HepG2 (cell line): ENCODE results near the gene SLC43A1. TPM values are rescaled to one million over a fixed set of nuclear protein-coding genes. Genes with fewer than 3 reads are reported as not detected.
A peak's percentile ranks its signal among the peaks of the same experiment; 100 is the strongest.

Experiments used
- ATAC-seq: fragments of 200-7000 bp; cut with Tn5 transposase; 3 replicates; pipeline ENCODE4 v1.9.1; 2020; ENCODE audit warnings: mild to moderate bottlenecking, moderate library complexity
- BruUV-seq: library from RNA; stranded (reverse); fragments of 400-500 nt; replicated peaks from 2 replicates; lab custom pipeline; 2021; lab: Mats Ljungman, UMichigan
- CTCF ChIA-PET: fragments of 300-600 bp; formaldehyde crosslinking; extraction: SDS; loops from one replicate; lab custom pipeline; 2021; ENCODE audit warnings: low total read pairs, inconsistent platforms, low intra/inter-chr PET ratio; lab: Yijun Ruan, JAX
- POLR2A ChIA-PET: fragments of 350-600 bp; sonication (Branson Sonifier 250); formaldehyde crosslinking; loops from one replicate; lab custom pipeline; 2020; ENCODE audit warnings: antibody characterized with exemption, inconsistent platforms; lab: Yijun Ruan, JAX
- DNase-seq: peaks from one replicate; pipeline ENCODE4 v3.0.0-alpha.2; 2015; ENCODE audit warnings: low spot score
- FAIRE-seq: peaks from 3 replicates; lab custom pipeline; 2011; peaks lifted over from hg19 to GRCh38; lab: Jason Lieb, UNC
- H2AFZ ChIP-seq: one replicate; pipeline ENCODE4 v1.6.1; 2011; ENCODE audit warnings: low read length, inconsistent platforms
- H3K27ac ChIP-seq: fragments of 300-600 bp; 3 replicates; pipeline ENCODE4 v1.8.0; 2011; ENCODE audit warnings: mixed run types, mild to moderate bottlenecking, mixed read lengths, low read length, inconsistent platforms; ENCODE audit not compliant: insufficient read depth; ENCODE audit errors: extremely low read length
- H3K27me3 ChIP-seq, 2 experiments: fragments of 200-600 bp in 1 of 2; 2 replicates in 1 of 2; 3 replicates in 1 of 2; pipeline versions ENCODE4 v1.6.0 to v1.8.0; 2011; ENCODE audit warnings: low read length in 2 of 2, mild to moderate bottlenecking in 2 of 2, moderate library complexity in 2 of 2, inconsistent platforms in 1 of 2; ENCODE audit not compliant: insufficient read depth in 2 of 2, control insufficient read depth in 1 of 2
- H3K36me3 ChIP-seq, 2 experiments: fragments of 200-600 bp in 1 of 2; replicated peaks in 1 of 2; 2 replicates in 1 of 2; 3 replicates in 1 of 2; pipeline versions ENCODE4 v1.5.1 to v1.8.0; 2011; ENCODE audit warnings: low read length in 2 of 2, inconsistent platforms in 1 of 2; ENCODE audit not compliant: insufficient read depth in 2 of 2, control insufficient read depth in 1 of 2
- H3K4me1 ChIP-seq: 2 replicates; pipeline ENCODE4 v1.5.1; 2012; ENCODE audit warnings: low read length, inconsistent platforms; ENCODE audit not compliant: insufficient read depth
- H3K4me2 ChIP-seq: 2 replicates; pipeline ENCODE4 v1.6.0; 2011; ENCODE audit warnings: low read depth, low read length, inconsistent platforms
- H3K4me3 ChIP-seq, 3 experiments: fragments of 200-600 bp in 1 of 3; sonication (generic), shearing (Covaris generic) in 1 of 3; replicated peaks in 1 of 3; 2 replicates each; pipeline ENCODE4 v1.5.1; 2011 to 2016; ENCODE audit warnings: low read length in 3 of 3, inconsistent platforms in 2 of 3, low read depth in 2 of 3, mild to moderate bottlenecking in 2 of 3, control low read depth in 1 of 3, mixed read lengths in 1 of 3; ENCODE audit not compliant: insufficient read depth in 1 of 3
- H3K79me2 ChIP-seq: one replicate; pipeline ENCODE4 v1.6.1; 2011; ENCODE audit warnings: low read length, inconsistent platforms; ENCODE audit not compliant: insufficient read depth
- H3K9ac ChIP-seq: 2 replicates; pipeline ENCODE4 v1.6.0; 2011; ENCODE audit warnings: mild to moderate bottlenecking, low read depth, low read length, inconsistent platforms; ENCODE audit not compliant: insufficient read depth
- H3K9me3 ChIP-seq: 2 replicates; pipeline ENCODE4 v1.5.1; 2012; ENCODE audit warnings: mild to moderate bottlenecking, low read length
- H4K20me1 ChIP-seq: 2 replicates; pipeline ENCODE4 v1.6.0; 2011; ENCODE audit warnings: inconsistent platforms, mild to moderate bottlenecking, low read length, moderate library complexity; ENCODE audit not compliant: insufficient read depth
- AGO2 ChIP-seq: fragments of 200-400 bp; formaldehyde crosslinking; optimal IDR thresholded peaks from 2 replicates; pipeline ENCODE3; 2017; ENCODE audit warnings: mild to moderate bottlenecking, low read depth, low read length, moderate library complexity
- HMG20B ChIP-seq: conservative IDR thresholded peaks from 2 replicates; pipeline ENCODE4 v1.6.1; 2016; ENCODE audit warnings: missing genetic modification reagents, missing compliant biosample characterization
- HOMEZ ChIP-seq: IDR thresholded peaks from 2 replicates; pipeline ENCODE4 v1.6.1; 2016; ENCODE audit warnings: low read depth
- MXD4 ChIP-seq: IDR thresholded peaks from 2 replicates; pipeline ENCODE4 v1.6.1; 2016; ENCODE audit warnings: mild to moderate bottlenecking, missing biosample characterization, missing genetic modification reagents
- NR3C1 ChIP-seq: sonication (generic); formaldehyde crosslinking; IDR thresholded peaks from 2 replicates; pipeline ENCODE4 v1.4.0; 2020; ENCODE audit warnings: missing genetic modification reagents
- PAX8 ChIP-seq: sonication (generic); formaldehyde crosslinking; IDR thresholded peaks from 2 replicates; pipeline ENCODE4 v1.8.0; 2022; ENCODE audit warnings: mild to moderate bottlenecking, missing genetic modification reagents, borderline replicate concordance
- ZEB1 ChIP-seq: IDR thresholded peaks from 2 replicates; pipeline ENCODE4 v1.6.1; 2012; ENCODE audit warnings: mild to moderate bottlenecking, low read depth, inconsistent platforms; ENCODE audit not compliant: insufficient replicate concordance
- ZNF468 ChIP-seq: sonication (generic); formaldehyde crosslinking; IDR thresholded peaks from 2 replicates; pipeline ENCODE4 v1.8.0; 2022; ENCODE audit warnings: mild to moderate bottlenecking, moderate library complexity, missing genetic modification reagents
- ZNF562 ChIP-seq: sonication (generic); formaldehyde crosslinking; IDR thresholded peaks from 2 replicates; pipeline ENCODE4 v1.8.0; 2022; ENCODE audit warnings: missing genetic modification reagents, borderline replicate concordance
- ZNF737 ChIP-seq: sonication (generic); formaldehyde crosslinking; IDR thresholded peaks from 2 replicates; pipeline ENCODE4 v1.5.0; 2020; ENCODE audit warnings: missing genetic modification reagents, mild to moderate bottlenecking, borderline replicate concordance
- WGBS: methylation state at CpG from one replicate; pipeline ENCODE4 v1.1.6; 2017; ENCODE audit warnings: low lambda C conversion rate; 5-methylcytosine and 5-hydroxymethylcytosine counted together
- in situ Hi-C: cut with HindIII; loops from 2 replicates; pipeline ENCODE4 v1.10.0; 2017; ENCODE audit warnings: low pct_unique_long_range_greater_than_20kb; ENCODE audit not compliant: extremely low pct_ligation_motif_present
- intact Hi-C: fragments of 100-400 bp; cut with micrococcal nuclease; formaldehyde crosslinking; loops from one replicate; pipeline ENCODE4 v1.10.0; 2022; ENCODE audit not compliant: unreplicated experiment
- polyA plus RNA-seq, 8 experiments: library from polyadenylated mRNA; depleted of rRNA in 3 of 8; stranded (reverse) in 7 of 8; unstranded in 1 of 8; fragments of >200 nt; fragmentation: Illumina TruSeq in 4 of 8; extraction: Trizol in 4 of 8; gene quantifications; 2 replicates each; pipeline versions ENCODE4 v1.2.1 to v1.2.3, GENCODE V29; 2011 to 2016; ENCODE audit warnings: low read depth in 4 of 8, missing spikeins in 1 of 8, mixed read lengths in 1 of 8; ENCODE audit not compliant: insufficient read depth in 1 of 8
- total RNA-seq, 5 experiments: library from RNA; depleted of rRNA; stranded (reverse); fragments of >200 nt; fragmentation: Illumina TruSeq; extraction: Trizol; gene quantifications; 2 replicates each; pipeline ENCODE4 v1.2.3, GENCODE V29; 2016; ENCODE audit warnings: low read depth in 1 of 5
- TF ChIP-seq, protein P1 (sequence below): sonication (generic); formaldehyde crosslinking; IDR thresholded peaks from 2 replicates; pipeline ENCODE4 v1.5.0; 2020; ENCODE audit warnings: mild to moderate bottlenecking, missing genetic modification reagents
- TF ChIP-seq, protein P2 (sequence below): sonication (generic); formaldehyde crosslinking; IDR thresholded peaks from 2 replicates; pipeline ENCODE4 v1.9.0; 2021; ENCODE audit warnings: missing genetic modification reagents, borderline replicate concordance

Gene SLC43A1
- total and polyA plus RNA-seq, 2 of the 13 experiments (the other 11 are each of a cell fraction or from before 2014, with no cell fraction given): 72.3 to 87.6 TPM

GRCh38 chr11:57546451-57546850 lies 30.9 kb upstream of the SLC43A1 start (continued):
- TF ChIP-seq, protein P1, sequence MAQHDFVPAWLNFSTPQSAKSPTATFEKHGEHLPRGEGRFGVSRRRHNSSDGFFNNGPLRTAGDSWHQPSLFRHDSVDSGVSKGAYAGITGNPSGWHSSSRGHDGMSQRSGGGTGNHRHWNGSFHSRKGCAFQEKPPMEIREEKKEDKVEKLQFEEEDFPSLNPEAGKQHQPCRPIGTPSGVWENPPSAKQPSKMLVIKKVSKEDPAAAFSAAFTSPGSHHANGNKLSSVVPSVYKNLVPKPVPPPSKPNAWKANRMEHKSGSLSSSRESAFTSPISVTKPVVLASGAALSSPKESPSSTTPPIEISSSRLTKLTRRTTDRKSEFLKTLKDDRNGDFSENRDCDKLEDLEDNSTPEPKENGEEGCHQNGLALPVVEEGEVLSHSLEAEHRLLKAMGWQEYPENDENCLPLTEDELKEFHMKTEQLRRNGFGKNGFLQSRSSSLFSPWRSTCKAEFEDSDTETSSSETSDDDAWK: no peak
- TF ChIP-seq NR3C1: no peak

- intact Hi-C loops (no loop called here), in situ Hi-C loops (no loop called here)
- H3K36me3 ChIP-seq: 0 out of 5 replicates have a peak, but pooled peaks cover 0 to 7% of the 10 kb centered on the region in 2 experiments
- TF ChIP-seq AGO2: peak; percentile 35
- TF ChIP-seq MXD4: no peak
- ChIA-PET CTCF (no interaction called here), POLR2A (no interaction called here)
- FAIRE-seq: no peak
- H3K4me3 ChIP-seq: no peak overlapping the region
- no peaks in the 10 kb centered on the region for H3K9me3 ChIP-seq
- H3K79me2 ChIP-seq: no peaks in the 10 kb centered on the region
- peaks cover 28% of the 10 kb centered on the region for H3K4me1 ChIP-seq
- H3K4me2 ChIP-seq: no peak overlapping the region
- H3K9ac ChIP-seq: no peak overlapping the region
- 58% methylated on average over 8 of the region's 13 CpGs for WGBS
- peaks cover 0 to 4% of the 10 kb centered on the region in 2 experiments; a peak in 3 of 5 replicates for H3K27me3 ChIP-seq
- no peak overlapping the region for H2AFZ ChIP-seq
- no peaks in the 10 kb centered on the region for H4K20me1 ChIP-seq
- BruUV-seq: no TSS peak
- no peak for DNase-seq
- no peak; the same call in 2 of the 3 replicates for ATAC-seq
- H3K27ac ChIP-seq: no peak overlapping the region
These were observed 30.4 kb upstream of the SLC43A1 start for GRCh38 chr11:57545883-57546282.

DNA sequence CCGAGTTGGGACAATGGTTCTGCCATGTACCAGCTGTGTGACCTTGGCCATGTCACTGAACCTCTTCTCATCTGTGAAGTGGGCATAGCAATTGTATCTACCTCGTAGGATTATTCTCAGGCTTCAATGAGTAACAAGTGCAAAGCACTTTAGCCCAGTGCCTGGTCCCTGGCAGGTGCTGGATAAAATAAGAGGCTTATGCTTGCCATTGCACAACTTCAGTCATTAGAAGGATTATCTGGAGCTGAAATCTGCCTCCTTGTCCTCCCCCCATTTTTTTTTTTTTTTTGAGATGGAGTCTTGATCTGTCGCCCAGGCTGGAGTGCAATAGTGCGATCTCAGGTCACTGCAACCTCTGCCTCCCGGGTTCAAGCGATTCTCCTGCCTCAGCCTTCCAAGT lies 29.1 kb upstream of the SLC43A1 start:
- WGBS: 49% methylated on average over 4 of the region's 6 CpGs
- no peaks in the 10 kb centered on the region for H4K20me1 ChIP-seq
- in situ Hi-C loops (no loop called here), intact Hi-C loops (no loop called here)
- no peaks in the 10 kb centered on the region for H3K79me2 ChIP-seq
- no peak overlapping the region for H2AFZ ChIP-seq
- no peak overlapping the region for H3K9ac ChIP-seq
- H3K4me1 ChIP-seq: peaks cover 28% of the 10 kb centered on the region
- peaks cover 0 to 12% of the 10 kb centered on the region in 2 experiments; a peak in 3 of 5 replicates for H3K27me3 ChIP-seq
- H3K4me2 ChIP-seq: no peak overlapping the region
- H3K36me3 ChIP-seq: no peaks in the 10 kb centered on the region
- DNase-seq: no peak
- ChIA-PET POLR2A (no interaction called here), CTCF (no interaction called here)
- H3K9me3 ChIP-seq: no peaks in the 10 kb centered on the region
- no peak for FAIRE-seq
- BruUV-seq: no TSS peak
- ATAC-seq: no peak
- no peak overlapping the region for H3K27ac ChIP-seq
- H3K4me3 ChIP-seq: no peak overlapping the region
- TF ChIP-seq ZNF737 (CRISPR knock-in tag) (no peak), ZNF468 (no peak), ZNF562 (CRISPR knock-in tag) (no peak), HOMEZ (CRISPR knock-in tag) (no peak), HMG20B (no peak), ZEB1 (no peak), PAX8 (CRISPR knock-in tag) (no peak)
- TF ChIP-seq, protein P2, sequence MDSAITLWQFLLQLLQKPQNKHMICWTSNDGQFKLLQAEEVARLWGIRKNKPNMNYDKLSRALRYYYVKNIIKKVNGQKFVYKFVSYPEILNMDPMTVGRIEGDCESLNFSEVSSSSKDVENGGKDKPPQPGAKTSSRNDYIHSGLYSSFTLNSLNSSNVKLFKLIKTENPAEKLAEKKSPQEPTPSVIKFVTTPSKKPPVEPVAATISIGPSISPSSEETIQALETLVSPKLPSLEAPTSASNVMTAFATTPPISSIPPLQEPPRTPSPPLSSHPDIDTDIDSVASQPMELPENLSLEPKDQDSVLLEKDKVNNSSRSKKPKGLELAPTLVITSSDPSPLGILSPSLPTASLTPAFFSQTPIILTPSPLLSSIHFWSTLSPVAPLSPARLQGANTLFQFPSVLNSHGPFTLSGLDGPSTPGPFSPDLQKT (CRISPR knock-in tag): no peak
